Aorta (tissue), 5 donors: ENCODE data around the gene CXCL9. TPM values are rescaled to one million over a fixed set of nuclear protein-coding genes. Genes with fewer than 3 reads are reported as not detected.

Source experiments
- ATAC-seq: fragments of 200-7000 bp; cut with Tn5 transposase; one replicate; pipeline ENCODE4 v1.9.1; 2022; ENCODE audit warnings: moderate library complexity; ENCODE audit not compliant: low FRiP score
- DNase-seq, 2 donors: peaks; one replicate each; pipeline ENCODE4 v3.0.0-alpha.2; 2020
- H3K27ac ChIP-seq, 2 donors: one replicate each; pipeline ENCODE4 v1.5.1; 2013; ENCODE audit warnings: low read length in 2 of 2, mild to moderate bottlenecking in 2 of 2, moderate library complexity in 2 of 2, control low read depth in 1 of 2, inconsistent platforms in 1 of 2, low read depth in 1 of 2
- H3K27me3 ChIP-seq, 2 donors: one replicate each; pipeline ENCODE4 v1.6.1; 2013; ENCODE audit warnings: control low read depth in 1 of 2, low read length in 1 of 2, mild to moderate bottlenecking in 1 of 2, moderate library complexity in 1 of 2; ENCODE audit not compliant: insufficient read depth in 2 of 2, control insufficient read depth in 1 of 2
- H3K36me3 ChIP-seq, 2 donors: one replicate each; pipeline ENCODE4 v1.6.1; 2013; ENCODE audit warnings: control low read depth in 1 of 2, low read length in 1 of 2, mild to moderate bottlenecking in 1 of 2; ENCODE audit not compliant: insufficient read depth in 2 of 2, control insufficient read depth in 1 of 2
- H3K4me1 ChIP-seq, 2 donors: one replicate each; pipeline ENCODE4 v1.6.1; 2013; ENCODE audit warnings: low read length in 2 of 2, control low read depth in 1 of 2, mild to moderate bottlenecking in 1 of 2, moderate library complexity in 1 of 2; ENCODE audit not compliant: insufficient read depth in 2 of 2, control insufficient read depth in 1 of 2
- H3K4me3 ChIP-seq, 2 donors: one replicate each; pipeline ENCODE4 v1.5.1; 2013; ENCODE audit warnings: low read length in 2 of 2, control low read depth in 1 of 2, mild to moderate bottlenecking in 1 of 2
- H3K9me3 ChIP-seq: one replicate; pipeline ENCODE4 v1.6.1; 2013; ENCODE audit warnings: mild to moderate bottlenecking, low read length; ENCODE audit not compliant: control insufficient read depth
- WGBS, 2 donors: extraction: QIAGEN DNeasy Blood & Tissue Kit; methylation state at CpG; one replicate each; pipeline ENCODE4 v1.1.7; 2013; 5-methylcytosine and 5-hydroxymethylcytosine counted together
- intact Hi-C, 2 donors: fragments of 100-400 bp; cut with DNase I; formaldehyde crosslinking; loops; one replicate each; pipeline versions ENCODE4 v1.14.2 to v1.15.0; 2022
- polyA plus RNA-seq, 2 donors: library from polyadenylated mRNA; stranded (reverse); fragments of 200-250 nt; gene quantifications; one replicate each; pipeline ENCODE4 v1.2.3, GENCODE V29; 2013
- total RNA-seq, 2 donors: library from RNA; stranded (reverse); fragmentation: NEBNext Ultra II Directional; extraction: Animal tissue kit (Norgen Biotek cat#: 25700); gene quantifications; one replicate each; pipeline ENCODE4 v1.2.1, GENCODE V29; 2021
- donor health status: healthy with polysubstance abuse.
- donor health status: Bipolar disorder and iron deficiency.
- donor health status: DM: no; HTN: no; CAD: no.
- donor health status: DM: no; HTN: no; CAD: no.
- donor health status: DM: yes; HTN: yes; CAD: no.

Gene CXCL9
- total and polyA plus RNA-seq, 4 donors, result 0.38 to 4.4 (median 1.4) TPM

DNA sequence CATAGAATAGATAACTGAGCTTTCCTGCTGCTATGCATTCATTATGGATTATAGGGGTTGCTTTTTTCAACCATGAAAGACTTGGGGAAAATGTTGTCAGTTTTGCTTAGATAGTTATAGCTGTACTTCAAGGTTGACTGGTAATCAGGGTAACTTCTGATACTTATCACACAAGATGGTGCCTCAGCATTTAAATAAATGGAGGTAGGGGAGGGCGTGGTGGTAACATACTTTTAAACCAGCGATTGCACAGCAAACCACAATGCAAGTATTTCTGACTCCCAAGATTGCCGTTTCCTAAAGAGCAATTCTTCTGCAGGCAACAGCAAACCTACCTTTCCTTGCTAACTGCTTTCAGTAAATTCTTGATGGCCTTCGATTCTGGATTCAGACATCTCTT lies 14.7 kb upstream of the CXCL9 start:
- intact Hi-C loops, result no loop called here
- no peaks in the 10 kb centered on the region for H3K9me3 ChIP-seq
- H3K4me3 ChIP-seq, result no peak overlapping the region
- no peaks in the 10 kb centered on the region for H3K4me1 ChIP-seq
- no peaks in the 10 kb centered on the region for H3K27me3 ChIP-seq
- DNase-seq, result no peak
- no peak for ATAC-seq
- 83 to 87% methylated on average over 4 of the region's 4 CpGs for WGBS, 2 donors
- no peaks in the 10 kb centered on the region for H3K36me3 ChIP-seq
- no peak overlapping the region for H3K27ac ChIP-seq

DNA sequence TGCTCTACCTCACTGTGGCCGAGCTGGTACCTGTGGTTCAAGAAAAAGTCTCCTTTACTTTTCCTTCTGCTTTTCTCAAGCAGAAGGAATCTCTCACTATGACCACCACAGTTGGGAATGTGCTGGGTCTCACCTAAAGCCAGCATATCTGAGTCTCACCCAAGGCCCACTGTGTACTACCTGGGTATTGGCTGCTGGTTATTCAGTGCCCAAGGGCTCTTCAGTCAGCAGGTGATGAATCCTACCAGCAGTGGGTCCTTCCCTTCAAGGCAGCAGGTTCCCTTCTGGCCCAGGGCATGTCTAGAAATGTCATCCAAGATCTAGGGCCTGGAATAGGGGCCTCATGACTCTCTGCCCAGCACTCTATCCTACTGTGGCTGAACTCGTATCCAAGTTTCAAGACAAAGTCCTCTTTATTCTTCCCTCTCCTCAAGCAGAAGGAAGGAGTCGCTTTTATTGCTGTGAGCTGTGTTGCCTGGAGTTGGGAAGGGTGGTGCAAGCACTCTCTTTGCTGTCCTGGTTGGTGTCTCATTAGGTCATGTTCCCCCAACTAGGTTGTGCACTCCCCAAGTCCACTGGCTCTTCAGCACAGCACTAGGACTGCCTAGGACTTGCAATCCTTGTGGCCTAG lies 9.9 kb upstream of the CXCL9 start:
- no peaks in the 10 kb centered on the region for H3K4me1 ChIP-seq
- H3K4me3 ChIP-seq, result no peak overlapping the region
- intact Hi-C loops, result no loop called here
- no peaks in the 10 kb centered on the region for H3K27me3 ChIP-seq
- no peaks in the 10 kb centered on the region for H3K9me3 ChIP-seq
- DNase-seq, result no peak
- WGBS, 2 donors, result 90 to 97% methylated on average over 3 of the region's 3 CpGs
- ATAC-seq, result no peak
- H3K36me3 ChIP-seq, result no peaks in the 10 kb centered on the region
- no peak overlapping the region for H3K27ac ChIP-seq

DNA sequence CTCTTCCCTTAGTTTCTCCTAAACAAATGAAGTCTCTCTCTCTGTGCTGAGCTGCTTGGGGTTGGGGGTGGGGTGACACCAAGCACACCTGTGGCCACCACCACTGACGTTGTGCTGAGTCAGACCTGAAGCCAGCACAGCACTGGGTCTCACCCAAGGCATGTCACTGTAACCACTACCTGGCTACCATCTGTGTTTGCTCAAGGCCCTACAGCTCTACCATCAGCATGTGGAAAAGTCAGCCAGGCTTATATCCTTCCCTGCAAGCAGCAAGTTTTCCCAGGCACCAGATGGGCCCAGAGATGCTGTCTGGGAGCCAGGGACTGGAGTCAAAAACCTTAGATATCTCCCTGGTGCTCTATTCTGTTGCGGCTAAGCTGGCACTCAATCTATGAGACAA lies 9.1 kb upstream of the CXCL9 start:
- Histone ChIP-seq H3K27ac (no peak overlapping the region), H3K9me3 (no peaks in the 10 kb centered on the region), H3K4me1 (no peaks in the 10 kb centered on the region), H3K36me3 (no peaks in the 10 kb centered on the region), H3K4me3 (no peak overlapping the region), H3K27me3 (no peaks in the 10 kb centered on the region)
- no peak for DNase-seq
- intact Hi-C loops, result no loop called here
- 89 to 90% methylated on average over 2 of the region's 2 CpGs for WGBS, 2 donors
- ATAC-seq, result no peak

DNA sequence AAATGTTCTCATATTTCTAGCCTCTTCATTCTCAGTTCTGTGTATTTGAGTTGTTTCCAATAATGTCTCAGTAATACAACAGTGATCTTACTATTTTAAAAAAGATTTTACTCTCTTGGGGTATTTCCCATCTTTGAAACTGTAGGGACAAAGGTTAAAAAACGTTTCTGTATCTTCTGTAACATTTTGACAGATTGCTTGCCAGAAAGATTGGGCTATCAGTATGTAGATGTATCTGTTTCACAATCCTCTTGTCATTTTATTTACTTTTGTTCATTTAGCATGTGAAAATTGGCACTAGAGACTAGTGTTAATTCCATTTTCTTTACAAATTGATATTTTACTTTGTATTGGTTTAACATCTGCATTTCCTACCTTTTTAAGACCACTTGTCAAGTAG lies 6.2 kb upstream of the CXCL9 start:
- Histone ChIP-seq H3K4me1 (no peaks in the 10 kb centered on the region), H3K4me3 (no peak overlapping the region), H3K27ac (no peak overlapping the region), H3K27me3 (no peaks in the 10 kb centered on the region), H3K36me3 (no peaks in the 10 kb centered on the region), H3K9me3 (no peaks in the 10 kb centered on the region)
- intact Hi-C loops, result no loop called here
- DNase-seq (no peak), ATAC-seq (no peak)
- 19 to 26% methylated on average over 1 of the region's 1 CpG for WGBS, 2 donors

DNA sequence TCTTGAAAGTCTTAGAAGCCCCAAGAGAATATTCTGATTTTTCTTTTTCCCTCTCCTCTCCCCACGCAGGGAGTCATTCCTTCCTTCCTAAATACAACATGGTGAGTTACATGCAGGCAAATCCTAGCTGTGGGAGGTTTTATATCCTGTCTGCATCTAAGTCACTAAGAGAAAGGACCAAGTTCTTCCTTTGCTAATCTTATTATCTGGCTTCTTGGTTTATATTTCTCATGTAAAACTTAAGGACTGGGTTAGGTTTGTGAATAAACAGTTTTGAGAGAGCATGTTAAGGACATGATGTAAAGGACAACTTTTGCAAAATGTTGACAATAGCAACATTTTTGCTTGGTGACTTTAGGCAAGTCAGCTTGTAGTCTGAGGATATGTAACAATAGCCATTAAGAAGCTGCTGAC lies 5.1 kb upstream of the CXCL9 start:
- DNase-seq (no peak), ATAC-seq (no peak)
- Histone ChIP-seq H3K27ac (no peak overlapping the region), H3K27me3 (no peaks in the 10 kb centered on the region), H3K9me3 (no peaks in the 10 kb centered on the region), H3K36me3 (no peaks in the 10 kb centered on the region), H3K4me3 (no peak overlapping the region), H3K4me1 (no peaks in the 10 kb centered on the region)
- WGBS, 2 donors, result 29 to 40% methylated on average over 1 of the region's 1 CpG
- intact Hi-C loops, result no loop called here

DNA sequence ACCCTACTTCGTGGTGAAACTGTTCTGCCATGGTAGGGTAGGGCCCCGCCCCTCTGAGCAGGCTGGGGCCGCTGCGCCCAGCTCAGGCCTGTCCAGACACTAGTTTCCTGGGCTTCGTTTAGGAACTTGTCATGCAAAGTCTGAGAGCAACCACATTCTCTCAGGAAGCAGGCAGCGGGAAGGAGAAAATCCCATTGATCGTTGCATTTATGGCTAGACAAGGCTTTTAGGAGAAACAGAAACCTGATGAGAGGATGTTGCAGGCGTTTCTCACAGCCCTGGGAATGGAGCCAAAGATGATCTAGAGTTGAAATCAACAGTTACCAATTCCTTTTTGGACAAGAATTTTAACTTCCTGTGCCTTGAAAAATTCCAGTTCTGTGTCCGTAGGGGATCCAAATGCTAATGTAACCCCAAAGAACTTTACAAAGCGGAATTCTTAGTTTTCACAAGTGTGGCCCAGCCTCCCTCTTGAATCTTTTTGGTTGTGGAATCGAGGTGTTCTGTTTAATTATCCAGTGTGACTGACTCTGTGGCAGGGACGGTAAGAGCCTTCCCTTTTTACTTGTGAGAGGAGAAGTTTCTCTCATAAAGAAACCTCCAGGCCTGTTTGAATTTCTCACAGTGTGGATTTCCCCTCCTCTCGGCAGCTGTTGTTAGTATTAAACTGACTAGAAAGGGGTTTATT lies 4.5 kb upstream of the CXCL9 start:
- no peak overlapping the region for H3K4me3 ChIP-seq

DNA sequence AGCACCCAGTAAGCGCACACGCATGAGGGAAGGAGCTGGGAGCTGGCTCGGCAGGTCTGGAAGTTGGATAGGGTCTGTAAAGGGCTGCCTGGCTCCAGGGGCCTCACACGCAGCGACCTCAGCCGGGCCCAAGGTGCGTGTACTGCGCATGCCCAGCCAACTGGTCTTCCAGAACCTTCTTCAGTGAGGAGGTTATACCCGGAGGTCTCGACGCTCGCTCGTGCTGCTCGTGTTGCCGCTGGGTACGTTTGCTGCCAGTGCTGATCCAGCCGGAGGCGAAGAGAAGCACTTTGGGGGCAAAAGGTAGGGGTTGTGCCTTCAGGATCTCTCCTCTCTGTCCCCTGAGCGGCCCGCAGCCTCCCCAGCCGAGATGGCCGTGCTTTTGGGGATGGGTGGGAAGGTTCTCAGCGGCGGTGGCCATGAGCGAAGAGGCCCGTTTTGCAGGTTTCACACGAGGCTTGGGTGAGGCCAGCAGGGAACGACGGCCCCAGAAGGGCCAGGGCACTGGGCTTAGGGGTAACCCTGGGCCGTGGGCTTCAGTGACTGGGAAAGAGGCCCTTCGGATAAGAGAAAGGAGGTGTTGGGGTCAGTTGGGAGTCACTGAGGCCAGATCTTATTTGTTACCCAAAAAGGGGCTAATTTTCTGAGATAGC lies 3.8 kb upstream of the CXCL9 start:
- DNase-seq, result no peak
- Histone ChIP-seq H3K4me3 (no peak overlapping the region), H3K27me3 (no peaks in the 10 kb centered on the region), H3K36me3 (no peaks in the 10 kb centered on the region), H3K4me1 (no peaks in the 10 kb centered on the region), H3K27ac (no peak overlapping the region), H3K9me3 (no peaks in the 10 kb centered on the region)
- ATAC-seq, result no peak
- intact Hi-C loops, result no loop called here
- 96 to 97% methylated on average over 31 of the region's 31 CpGs for WGBS, 2 donors

More for the DNA sequence above, 4.5 kb upstream of the CXCL9 start:
- DNase-seq (peak in 1 of 2 donors; percentile 54), ATAC-seq (peak; percentile 46)
- intact Hi-C loops, result no loop called here
- Histone ChIP-seq H3K9me3 (no peaks in the 10 kb centered on the region), H3K27ac (no peak overlapping the region), H3K27me3 (no peaks in the 10 kb centered on the region), H3K36me3 (no peaks in the 10 kb centered on the region), H3K4me1 (no peaks in the 10 kb centered on the region)
- 38 to 39% methylated on average over 13 of the region's 13 CpGs for WGBS, 2 donors

DNA sequence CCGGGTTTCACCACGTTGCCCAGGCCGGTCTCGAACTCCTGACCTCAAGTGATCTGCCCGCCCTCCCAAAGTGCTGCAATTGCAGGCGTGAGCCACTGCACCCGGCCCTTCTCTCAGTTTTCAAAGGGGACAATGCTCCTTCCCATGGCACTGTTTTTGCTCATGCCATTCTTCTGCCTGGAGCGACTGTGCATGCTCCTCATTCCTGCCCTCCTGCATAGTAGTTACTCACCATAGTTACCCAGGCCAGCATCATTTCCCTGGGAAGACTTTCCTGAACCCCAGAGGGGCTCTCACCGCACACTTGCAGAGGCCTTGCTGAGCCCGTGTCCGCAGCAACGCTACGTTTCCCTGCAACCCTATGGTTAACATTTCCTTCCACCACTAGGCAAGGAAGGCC lies 3.3 kb upstream of the CXCL9 start:
- DNase-seq (no peak), ATAC-seq (no peak)
- Histone ChIP-seq H3K4me3 (no peak overlapping the region), H3K36me3 (no peaks in the 10 kb centered on the region), H3K9me3 (no peaks in the 10 kb centered on the region), H3K27me3 (no peaks in the 10 kb centered on the region), H3K4me1 (no peaks in the 10 kb centered on the region), H3K27ac (no peak overlapping the region)
- intact Hi-C loops, result no loop called here
- 95 to 96% methylated on average over 13 of the region's 13 CpGs for WGBS, 2 donors

DNA sequence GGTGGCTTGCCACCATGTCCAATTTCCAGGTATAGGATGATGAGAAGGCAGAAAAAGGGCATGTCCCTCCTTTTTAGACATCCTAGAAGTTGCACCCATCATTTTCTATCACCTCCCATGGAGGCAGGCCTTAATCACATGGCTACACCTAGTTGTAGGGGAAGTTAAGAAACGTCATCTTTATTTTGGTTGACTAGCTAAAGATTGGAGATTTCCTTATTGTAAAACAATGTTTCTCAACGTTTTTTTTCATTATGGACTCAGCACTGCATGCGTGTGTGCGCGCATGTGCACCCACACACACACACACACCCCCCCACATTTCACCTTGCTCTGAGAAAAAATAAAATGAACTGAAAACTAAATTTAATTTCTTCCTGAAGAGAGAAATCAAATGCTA lies 2.0 kb upstream of the CXCL9 start:
- intact Hi-C loops, result no loop called here
- Histone ChIP-seq H3K27me3 (no peaks in the 10 kb centered on the region), H3K36me3 (no peaks in the 10 kb centered on the region), H3K27ac (no peak overlapping the region), H3K9me3 (no peaks in the 10 kb centered on the region), H3K4me3 (no peak overlapping the region), H3K4me1 (no peaks in the 10 kb centered on the region)
- 86 to 87% methylated on average over 5 of the region's 5 CpGs for WGBS, 2 donors
- DNase-seq, result no peak
- ATAC-seq, result no peak
